Measurements from ENCODE around the gene MAP3K6.
"Not testable (repeated sequence)": the region's sequence is repeated elsewhere in the genome, so short reads cannot be mapped to it uniquely, and the experiment has no call there.

MAP3K6 gene

GRCh38 chr1:27366411-27367159 is at the start of gene MAP3K6:
TSS of gene MAP3K6 (minus strand) at chr1:27366961. CDS start at chr1:27366597, 364 bp downstream.
- DNase-seq (ENCODE audit: extremely low read depth in 1 of 2, low read depth in 1 of 2), result no peak

GRCh38 chr1:27414091-27414490 is 47.3 kb upstream of the MAP3K6 start:
- no peak for DNase-seq (ENCODE audit: extremely low read depth in 1 of 2, low read depth in 1 of 2)

- DNase-seq (ENCODE audit: extremely low read depth in 1 of 2, low read depth in 1 of 2), result no peak
These were observed 46.2 kb upstream of the MAP3K6 start for GRCh38 chr1:27413004-27413403.

GRCh38 chr1:27412502-27412901 is 45.7 kb upstream of the MAP3K6 start:
- DNase-seq (ENCODE audit: extremely low read depth in 1 of 2, low read depth in 1 of 2), result no peak

GRCh38 chr1:27410709-27411108 is 43.9 kb upstream of the MAP3K6 start:
- no peak for DNase-seq (ENCODE audit: extremely low read depth in 1 of 2, low read depth in 1 of 2)

- no peak for DNase-seq (ENCODE audit: extremely low read depth in 1 of 2, low read depth in 1 of 2)
These were observed 42.9 kb upstream of the MAP3K6 start for GRCh38 chr1:27409669-27410068.

GRCh38 chr1:27408151-27408550 is 41.4 kb upstream of the MAP3K6 start:
- no peak for DNase-seq (ENCODE audit: extremely low read depth in 1 of 2, low read depth in 1 of 2)

- DNase-seq (ENCODE audit: extremely low read depth in 1 of 2, low read depth in 1 of 2), result not testable (repeated sequence)
These were observed 40.0 kb upstream of the MAP3K6 start for GRCh38 chr1:27406791-27407190.

GRCh38 chr1:27406362-27406680 is 39.6 kb upstream of the MAP3K6 start:
- DNase-seq (ENCODE audit: extremely low read depth in 1 of 2, low read depth in 1 of 2), result no peak

- not testable (repeated sequence) for DNase-seq (ENCODE audit: extremely low read depth in 1 of 2, low read depth in 1 of 2)
These were observed 39.0 kb upstream of the MAP3K6 start for GRCh38 chr1:27405598-27406361.

GRCh38 chr1:27405074-27405473 is 38.3 kb upstream of the MAP3K6 start:
- DNase-seq (ENCODE audit: extremely low read depth in 1 of 2, low read depth in 1 of 2), result no peak

- no peak for DNase-seq (ENCODE audit: extremely low read depth in 1 of 2, low read depth in 1 of 2)
These were observed 37.2 kb upstream of the MAP3K6 start for GRCh38 chr1:27403931-27404330.

- DNase-seq (ENCODE audit: extremely low read depth in 1 of 2, low read depth in 1 of 2), result no peak
These were observed 36.4 kb upstream of the MAP3K6 start for GRCh38 chr1:27403065-27403726.

GRCh38 chr1:27402349-27402754 is 35.6 kb upstream of the MAP3K6 start:
- DNase-seq (ENCODE audit: extremely low read depth in 1 of 2, low read depth in 1 of 2), result no peak

GRCh38 chr1:27400963-27401341 is 34.2 kb upstream of the MAP3K6 start:
- no peak for DNase-seq (ENCODE audit: extremely low read depth in 1 of 2, low read depth in 1 of 2)

- DNase-seq (ENCODE audit: extremely low read depth in 1 of 2, low read depth in 1 of 2), result no peak
These were observed 33.6 kb upstream of the MAP3K6 start for GRCh38 chr1:27400082-27400962.

- DNase-seq (ENCODE audit: extremely low read depth in 1 of 2, low read depth in 1 of 2), result no peak
These were observed 32.7 kb upstream of the MAP3K6 start for GRCh38 chr1:27399251-27400025.

GRCh38 chr1:27398405-27399149 is 31.8 kb upstream of the MAP3K6 start:
- no peak for DNase-seq (ENCODE audit: extremely low read depth in 1 of 2, low read depth in 1 of 2)

GRCh38 chr1:27397749-27398148 is 31.0 kb upstream of the MAP3K6 start:
- no peak for DNase-seq (ENCODE audit: extremely low read depth in 1 of 2, low read depth in 1 of 2)
